ENCODE measurements around the gene RCVRN.

The RCVRN gene

DNA sequence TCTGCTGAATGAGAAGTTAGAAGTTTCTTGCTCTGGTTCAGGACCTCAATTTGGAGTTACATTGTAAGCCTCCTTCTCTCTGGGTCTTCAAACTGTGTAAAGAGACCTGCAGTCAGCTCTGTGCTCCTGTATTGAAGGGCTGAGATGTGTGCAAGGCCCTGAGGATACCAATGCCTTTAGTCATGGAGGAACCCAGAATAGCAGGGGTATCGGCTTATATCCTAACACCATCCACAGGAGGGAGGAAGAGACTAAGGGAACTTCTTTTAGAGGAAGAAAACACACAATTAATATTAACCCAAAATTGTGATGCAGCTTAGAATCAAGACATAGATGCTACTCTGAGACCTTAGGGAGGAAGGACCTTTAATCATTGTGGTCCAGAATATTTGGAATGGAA is 42.9 kb downstream of the RCVRN start:
- DNase-seq (ENCODE audit: low spot score): no peak
- ATAC-seq (ENCODE audit: low read depth): no peak

GRCh38 chr17:9860851-9861250 is 44.2 kb downstream of the RCVRN start:
- DNase-seq (ENCODE audit: low spot score) (no peak), ATAC-seq (ENCODE audit: low read depth) (no peak)
- no peak for TF ChIP-seq CTCF (IDR thresholded peaks at IDR 0.05; ENCODE audit: poor library complexity, severe bottlenecking)
- H3K27ac ChIP-seq (ENCODE audit: poor library complexity, severe bottlenecking): no peak overlapping the region
- H3K9me3 ChIP-seq (ENCODE audit: severe bottlenecking): no peaks in the 10 kb centered on the region
- H3K27me3 ChIP-seq (ENCODE audit: insufficient read depth, poor library complexity, severe bottlenecking): no peaks in the 10 kb centered on the region
- no peaks in the 10 kb centered on the region for H3K4me1 ChIP-seq (ENCODE audit: insufficient read depth, poor library complexity, severe bottlenecking)
- no peaks in the 10 kb centered on the region for H3K36me3 ChIP-seq (ENCODE audit: low read depth)
- no peak overlapping the region for H3K4me3 ChIP-seq (ENCODE audit: severe bottlenecking)

More for the DNA sequence above, 42.9 kb downstream of the RCVRN start:
- TF ChIP-seq CTCF (IDR thresholded peaks at IDR 0.05; ENCODE audit: poor library complexity, severe bottlenecking): no peak
- Histone ChIP-seq H3K4me3 (ENCODE audit: severe bottlenecking) (no peak overlapping the region), H3K9me3 (ENCODE audit: severe bottlenecking) (no peaks in the 10 kb centered on the region), H3K27me3 (ENCODE audit: insufficient read depth, poor library complexity, severe bottlenecking) (no peaks in the 10 kb centered on the region), H3K4me1 (ENCODE audit: insufficient read depth, poor library complexity, severe bottlenecking) (no peaks in the 10 kb centered on the region), H3K36me3 (ENCODE audit: low read depth) (no peaks in the 10 kb centered on the region), H3K27ac (ENCODE audit: poor library complexity, severe bottlenecking) (no peak overlapping the region)

DNA sequence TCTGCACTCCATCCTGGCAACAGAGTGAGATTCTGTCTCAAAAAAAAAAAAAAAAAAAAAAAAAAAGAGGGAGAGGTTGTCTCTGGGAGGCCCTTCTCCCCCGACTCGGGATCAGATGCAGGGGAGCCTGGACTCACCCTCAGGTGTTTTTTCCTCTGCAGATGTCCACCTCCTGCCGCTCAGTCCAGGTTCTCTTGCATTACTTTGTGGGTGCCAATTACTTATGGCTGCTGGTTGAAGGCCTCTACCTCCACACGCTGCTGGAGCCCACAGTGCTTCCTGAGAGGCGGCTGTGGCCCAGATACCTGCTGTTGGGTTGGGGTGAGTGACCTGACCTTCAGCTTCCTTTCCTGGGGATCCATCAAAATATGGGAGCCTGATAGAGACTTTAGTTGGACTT is 45.3 kb downstream of the RCVRN start:
- no peak overlapping the region for H3K4me3 ChIP-seq (ENCODE audit: severe bottlenecking)
- DNase-seq (ENCODE audit: low spot score) (no peak), ATAC-seq (ENCODE audit: low read depth) (no peak)
- no peaks in the 10 kb centered on the region for H3K36me3 ChIP-seq (ENCODE audit: low read depth)
- H3K27me3 ChIP-seq (ENCODE audit: insufficient read depth, poor library complexity, severe bottlenecking): no peaks in the 10 kb centered on the region
- no peak for TF ChIP-seq CTCF (IDR thresholded peaks at IDR 0.05; ENCODE audit: poor library complexity, severe bottlenecking)
- H3K4me1 ChIP-seq (ENCODE audit: insufficient read depth, poor library complexity, severe bottlenecking): no peaks in the 10 kb centered on the region
- H3K27ac ChIP-seq (ENCODE audit: poor library complexity, severe bottlenecking): no peak overlapping the region
- no peaks in the 10 kb centered on the region for H3K9me3 ChIP-seq (ENCODE audit: severe bottlenecking)

DNA sequence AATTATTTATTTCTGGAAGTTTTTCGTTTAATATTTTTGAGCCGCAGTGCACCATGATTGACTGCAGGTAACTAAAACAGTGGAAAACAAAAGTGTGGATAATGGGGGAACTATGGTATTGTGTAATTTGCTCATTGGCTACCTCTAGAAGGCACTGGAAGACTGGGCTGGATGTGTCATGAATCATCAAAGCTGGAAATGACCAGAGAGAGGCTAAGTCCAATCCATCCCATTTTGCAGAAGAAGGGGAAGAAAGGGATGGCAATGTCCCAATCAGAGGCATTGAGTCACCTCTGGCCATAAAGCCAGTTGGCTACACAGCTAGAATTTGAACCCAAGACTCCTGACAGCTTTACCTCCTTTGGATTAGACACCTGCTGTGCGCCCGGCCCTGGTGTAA is 50.0 kb downstream of the RCVRN start:
- no peaks in the 10 kb centered on the region for H3K4me1 ChIP-seq (ENCODE audit: insufficient read depth, poor library complexity, severe bottlenecking)
- no peak for TF ChIP-seq CTCF (IDR thresholded peaks at IDR 0.05; ENCODE audit: poor library complexity, severe bottlenecking)

DNA sequence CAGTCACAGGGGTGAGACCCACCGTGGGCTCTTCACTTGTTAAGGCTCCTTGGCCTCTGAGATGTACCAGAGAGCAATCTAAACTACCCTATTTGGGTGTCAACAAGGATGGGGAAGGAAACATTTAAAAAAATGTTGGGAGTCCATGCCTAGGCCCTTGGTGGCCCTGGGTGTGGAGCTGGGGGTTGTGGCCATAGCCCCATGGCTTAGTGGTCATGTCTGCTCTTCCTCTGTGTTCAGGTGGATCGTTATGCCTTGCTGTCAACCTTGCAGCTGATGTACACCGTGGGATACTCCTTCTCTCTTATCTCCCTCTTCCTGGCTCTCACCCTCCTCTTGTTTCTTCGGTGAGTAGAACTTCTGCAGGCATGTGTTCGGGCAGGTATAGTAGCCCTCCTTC is 50.8 kb downstream of the RCVRN start:
- no peak for TF ChIP-seq CTCF (IDR thresholded peaks at IDR 0.05; ENCODE audit: poor library complexity, severe bottlenecking)
- Histone ChIP-seq H3K27me3 (ENCODE audit: insufficient read depth, poor library complexity, severe bottlenecking) (no peaks in the 10 kb centered on the region), H3K27ac (ENCODE audit: poor library complexity, severe bottlenecking) (no peak overlapping the region), H3K9me3 (ENCODE audit: severe bottlenecking) (no peaks in the 10 kb centered on the region), H3K4me1 (ENCODE audit: insufficient read depth, poor library complexity, severe bottlenecking) (no peaks in the 10 kb centered on the region), H3K36me3 (ENCODE audit: low read depth) (no peaks in the 10 kb centered on the region), H3K4me3 (ENCODE audit: severe bottlenecking) (no peak overlapping the region)
- DNase-seq (ENCODE audit: low spot score) (no peak), ATAC-seq (ENCODE audit: low read depth) (no peak)

More for the DNA sequence above, 50.0 kb downstream of the RCVRN start:
- Histone ChIP-seq H3K4me3 (ENCODE audit: severe bottlenecking) (no peak overlapping the region), H3K27me3 (ENCODE audit: insufficient read depth, poor library complexity, severe bottlenecking) (no peaks in the 10 kb centered on the region), H3K9me3 (ENCODE audit: severe bottlenecking) (no peaks in the 10 kb centered on the region), H3K36me3 (ENCODE audit: low read depth) (no peaks in the 10 kb centered on the region), H3K27ac (ENCODE audit: poor library complexity, severe bottlenecking) (no peak overlapping the region)
- DNase-seq (ENCODE audit: low spot score) (no peak), ATAC-seq (ENCODE audit: low read depth) (no peak)

Measured in RWPE2 (cell line).